Parathyroid adenoma (tissue), 2 donors: Measurements from ENCODE around the gene IGSF1.

ENCODE experiments used
- H2AFZ ChIP-seq: fragments of 300-600 bp; sonication (generic); one replicate; pipeline ENCODE4 v1.7.0; 2017; ENCODE audit warnings: antibody characterized with exemption, mild to moderate bottlenecking
- H3K27ac ChIP-seq: fragments of 300-600 bp; sonication (generic); one replicate; pipeline ENCODE4 v1.7.0; 2017
- H3K27me3 ChIP-seq: fragments of 300-600 bp; sonication (generic); one replicate; pipeline ENCODE4 v1.7.0; 2017; ENCODE audit warnings: low read length; ENCODE audit not compliant: control insufficient read depth, insufficient read depth
- H3K36me3 ChIP-seq: fragments of 300-600 bp; sonication (generic); one replicate; pipeline ENCODE4 v1.7.0; 2017; ENCODE audit warnings: low read length; ENCODE audit not compliant: control insufficient read depth, insufficient read depth
- H3K4me1 ChIP-seq: fragments of 300-600 bp; sonication (generic); one replicate; pipeline ENCODE4 v1.7.0; 2017; ENCODE audit warnings: control low read depth
- H3K4me2 ChIP-seq: fragments of 300-600 bp; sonication (generic); one replicate; pipeline ENCODE4 v1.7.0; 2017; ENCODE audit warnings: low read length
- H3K4me3 ChIP-seq: fragments of 300-600 bp; sonication (generic); one replicate; pipeline ENCODE4 v1.7.0; 2017; ENCODE audit warnings: low read depth, low read length
- H3K79me2 ChIP-seq: fragments of 300-600 bp; sonication (generic); one replicate; pipeline ENCODE4 v1.7.0; 2017; ENCODE audit warnings: control low read depth
- H3K9ac ChIP-seq: fragments of 300-600 bp; sonication (generic); one replicate; pipeline ENCODE4 v1.7.0; 2017; ENCODE audit warnings: mild to moderate bottlenecking
- H3K9me3 ChIP-seq: fragments of 300-600 bp; sonication (generic); one replicate; pipeline ENCODE4 v1.7.0; 2017; ENCODE audit warnings: low read length; ENCODE audit not compliant: control insufficient read depth
- CTCF ChIP-seq: fragments of 300-600 bp; sonication (generic); IDR thresholded peaks from one replicate; pipeline ENCODE4 v1.7.0; 2017; ENCODE audit warnings: antibody characterized with exemption, mild to moderate bottlenecking
- donor health status: primary hyperparathyroidism.

The IGSF1 gene

GRCh38 chrX:131322651-131323050 lies 33.5 kb upstream of the IGSF1 start:
- Histone ChIP-seq H3K27me3 (no peaks in the 10 kb centered on the region), H3K79me2 (no peaks in the 10 kb centered on the region), H3K9ac (no peak overlapping the region), H2AFZ (no peak overlapping the region), H3K27ac (no peak overlapping the region), H3K9me3 (no peaks in the 10 kb centered on the region), H3K4me3 (no peak overlapping the region), H3K4me1 (no peaks in the 10 kb centered on the region), H3K36me3 (no peaks in the 10 kb centered on the region), H3K4me2 (no peak overlapping the region)
- TF ChIP-seq CTCF: no peak

DNA sequence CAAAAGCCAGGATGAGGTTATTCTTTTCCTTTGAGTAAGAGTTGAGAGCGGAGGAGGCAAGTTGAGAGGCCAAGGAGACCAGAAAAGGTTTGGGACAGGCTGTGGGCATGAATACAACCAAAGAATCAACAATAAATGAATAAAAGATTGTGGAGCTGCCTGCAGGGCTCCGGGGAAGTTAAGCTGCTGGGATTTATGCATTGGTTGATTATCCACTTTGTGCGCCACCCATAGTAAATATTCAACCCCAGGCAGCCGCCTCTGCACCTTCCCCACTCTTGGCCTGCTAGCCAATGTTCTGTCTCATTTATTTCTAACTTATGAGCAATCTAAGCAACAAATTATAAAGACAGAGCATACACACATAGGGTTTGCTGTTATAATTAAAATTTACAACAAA lies 28.2 kb upstream of the IGSF1 start:
- no peak for TF ChIP-seq CTCF
- Histone ChIP-seq H3K4me2 (no peak overlapping the region), H3K27ac (no peak overlapping the region), H3K27me3 (no peaks in the 10 kb centered on the region), H3K36me3 (no peaks in the 10 kb centered on the region), H3K4me1 (no peaks in the 10 kb centered on the region), H2AFZ (no peak overlapping the region), H3K9ac (no peak overlapping the region), H3K9me3 (no peaks in the 10 kb centered on the region), H3K4me3 (no peak overlapping the region), H3K79me2 (no peaks in the 10 kb centered on the region)

DNA sequence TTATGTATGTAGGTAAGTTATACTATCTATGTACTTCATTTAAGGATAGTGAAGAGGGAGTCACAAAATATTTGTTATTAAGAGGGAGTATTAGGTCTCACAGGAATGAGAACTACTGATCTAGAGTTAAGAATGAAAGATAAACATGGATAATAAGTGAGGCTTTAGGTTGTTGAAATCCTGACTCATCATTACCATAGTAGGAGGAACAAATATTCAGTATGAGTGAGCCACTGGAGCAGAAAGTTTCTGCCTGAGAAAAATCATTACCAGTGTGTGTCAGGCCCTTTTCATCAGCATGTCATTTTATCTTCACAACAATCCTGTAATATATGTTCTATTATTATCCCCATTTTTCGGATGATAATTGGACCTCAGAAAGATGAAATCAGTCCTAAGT lies 27.2 kb upstream of the IGSF1 start:
- Histone ChIP-seq H3K4me2 (no peak overlapping the region), H3K79me2 (no peaks in the 10 kb centered on the region), H3K27ac (no peak overlapping the region), H3K27me3 (no peaks in the 10 kb centered on the region), H3K9ac (no peak overlapping the region), H3K4me3 (no peak overlapping the region), H3K4me1 (no peaks in the 10 kb centered on the region), H3K9me3 (no peaks in the 10 kb centered on the region), H3K36me3 (no peaks in the 10 kb centered on the region), H2AFZ (no peak overlapping the region)
- no peak for TF ChIP-seq CTCF

GRCh38 chrX:131308980-131309379 lies 19.9 kb upstream of the IGSF1 start:
- Histone ChIP-seq H3K27me3 (no peaks in the 10 kb centered on the region), H3K9ac (no peak overlapping the region), H3K79me2 (no peaks in the 10 kb centered on the region), H3K36me3 (no peaks in the 10 kb centered on the region), H3K9me3 (no peaks in the 10 kb centered on the region), H3K4me2 (no peak overlapping the region), H3K4me3 (no peak overlapping the region), H2AFZ (no peak overlapping the region), H3K4me1 (no peaks in the 10 kb centered on the region), H3K27ac (no peak overlapping the region)
- TF ChIP-seq CTCF: no peak

GRCh38 chrX:131306601-131307000 lies 17.5 kb upstream of the IGSF1 start:
- no peaks in the 10 kb centered on the region for H3K79me2 ChIP-seq
- no peaks in the 10 kb centered on the region for H3K4me1 ChIP-seq
- no peak overlapping the region for H3K27ac ChIP-seq
- no peak overlapping the region for H2AFZ ChIP-seq
- no peak overlapping the region for H3K4me3 ChIP-seq
- no peak overlapping the region for H3K9ac ChIP-seq
- H3K27me3 ChIP-seq: no peaks in the 10 kb centered on the region
- H3K4me2 ChIP-seq: no peak overlapping the region
- TF ChIP-seq CTCF: no peak
- no peaks in the 10 kb centered on the region for H3K9me3 ChIP-seq
- no peaks in the 10 kb centered on the region for H3K36me3 ChIP-seq
